Kidney (tissue), 14 donors: Measurements from ENCODE around the gene AMIGO2. TPM values are rescaled to one million over a fixed set of nuclear protein-coding genes. Genes with fewer than 3 reads are reported as not detected.

Experiments
- DNase-seq, 5 donors: peaks; one replicate each; pipeline ENCODE4 v3.0.0-alpha.2; 2013 to 2020
- FAIRE-seq: peaks from 2 replicates; lab custom pipeline; 2012; peaks lifted over from hg19 to GRCh38; lab: Jason Lieb, UNC
- H3K27ac ChIP-seq, 2 donors: one replicate each; pipeline ENCODE4 v1.7.0; 2013; ENCODE audit warnings: low read depth in 2 of 2, low read length in 2 of 2, inconsistent platforms in 1 of 2
- H3K27me3 ChIP-seq: one replicate; pipeline ENCODE4 v1.7.1; 2013; ENCODE audit warnings: low read length, inconsistent platforms; ENCODE audit not compliant: control insufficient read depth, insufficient read depth
- H3K36me3 ChIP-seq, 3 donors: one replicate each; pipeline versions ENCODE4 v1.7.0 to v1.7.1; 2013; ENCODE audit warnings: low read length in 3 of 3, control low read depth in 1 of 3, inconsistent platforms in 1 of 3; ENCODE audit not compliant: insufficient read depth in 3 of 3, control insufficient read depth in 2 of 3
- H3K4me1 ChIP-seq, 3 donors: one replicate each; pipeline versions ENCODE4 v1.7.0 to v1.7.1; 2013; ENCODE audit warnings: low read length in 3 of 3, inconsistent platforms in 1 of 3, low read depth in 1 of 3; ENCODE audit not compliant: control insufficient read depth in 2 of 3, insufficient read depth in 2 of 3
- H3K4me3 ChIP-seq, 3 donors: one replicate each; pipeline versions ENCODE4 v1.7.0 to v1.8.1; 2013; ENCODE audit warnings: low read length in 3 of 3, control low read depth in 1 of 3, inconsistent platforms in 1 of 3
- H3K9ac ChIP-seq, 3 donors: one replicate each; pipeline versions ENCODE4 v1.7.0 to v1.7.1; 2013; ENCODE audit warnings: low read length in 3 of 3, control low read depth in 1 of 3, inconsistent platforms in 1 of 3
- H3K9me3 ChIP-seq, 3 donors: one replicate each; pipeline versions ENCODE4 v1.7.0 to v1.7.1; 2013; ENCODE audit warnings: low read length in 3 of 3, control low read depth in 1 of 3, inconsistent platforms in 1 of 3; ENCODE audit not compliant: control insufficient read depth in 2 of 3, insufficient read depth in 1 of 3
- intact Hi-C: fragments of 100-400 bp; cut with DNase I; formaldehyde crosslinking; loops from one replicate; pipeline ENCODE4 v1.11.1; 2022
- polyA plus RNA-seq: library from polyadenylated mRNA; stranded (reverse); fragments of 350-450 nt; fragmentation: Illumina TruSeq; extraction: RNeasy Lipid Tissue Mini Kit (QIAGEN cat#74804); gene quantifications from one replicate; pipeline ENCODE4 v1.2.3, GENCODE V29; 2014; ENCODE audit warnings: low read depth, low replicate concordance; ENCODE audit not compliant: insufficient read depth
- total RNA-seq: library from RNA; stranded (reverse); fragmentation: NEBNext Ultra II Directional; extraction: Animal tissue kit (Norgen Biotek cat#: 25700); gene quantifications from one replicate; pipeline ENCODE4 v1.2.1, GENCODE V29; 2021
- TF ChIP-seq, protein P1 (sequence below): IDR thresholded peaks from 3 replicates; pipeline ENCODE4 v1.5.1; 2012; ENCODE audit warnings: mild to moderate bottlenecking, moderate library complexity, borderline replicate concordance; ENCODE audit not compliant: insufficient read depth; ENCODE audit errors: extremely low read depth
- donor health status: control.
- donor health status: control.
- donor health status: control.
- donor health status: control.
- donor health status: control.
- donor health status: DM: yes; HTN: yes; CAD: no.
- donor health status: Normal renal cell carcinoma (clear cell type).

The AMIGO2 gene
- total and polyA plus RNA-seq, 2 donors from 2014 or later, result 8.7 to 12.2 TPM

DNA sequence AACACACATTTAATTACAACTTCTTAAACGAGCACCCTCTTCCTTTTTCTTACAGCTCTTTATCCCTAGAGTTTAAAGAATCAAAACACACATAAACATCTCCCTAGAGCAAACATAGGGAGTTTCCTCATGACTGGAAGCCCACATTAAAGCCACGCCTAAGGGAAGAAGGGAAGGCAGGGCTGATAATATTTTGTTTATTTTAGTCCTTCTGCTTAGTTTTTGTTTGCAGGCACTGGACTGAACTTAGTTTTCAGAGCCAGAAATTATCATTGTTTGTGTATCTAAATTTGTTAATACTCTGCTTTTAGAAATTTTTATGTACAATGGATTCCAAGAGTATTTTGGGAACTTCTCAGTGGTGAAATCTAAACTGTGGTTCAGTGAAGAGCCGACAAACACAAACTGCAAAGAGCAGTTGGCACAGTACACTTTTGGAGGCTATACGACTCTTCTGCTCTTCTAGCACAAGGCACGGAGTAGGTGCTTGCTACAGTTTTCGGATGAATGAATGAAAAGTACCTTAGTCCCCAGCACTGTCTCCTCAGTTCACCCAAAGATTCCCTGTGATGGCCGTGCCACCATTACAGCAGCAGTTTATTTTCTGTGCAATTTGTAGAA lies 17.6 kb upstream of the AMIGO2 start:
- no peaks in the 10 kb centered on the region for H3K4me1 ChIP-seq
- TF ChIP-seq, protein P1, sequence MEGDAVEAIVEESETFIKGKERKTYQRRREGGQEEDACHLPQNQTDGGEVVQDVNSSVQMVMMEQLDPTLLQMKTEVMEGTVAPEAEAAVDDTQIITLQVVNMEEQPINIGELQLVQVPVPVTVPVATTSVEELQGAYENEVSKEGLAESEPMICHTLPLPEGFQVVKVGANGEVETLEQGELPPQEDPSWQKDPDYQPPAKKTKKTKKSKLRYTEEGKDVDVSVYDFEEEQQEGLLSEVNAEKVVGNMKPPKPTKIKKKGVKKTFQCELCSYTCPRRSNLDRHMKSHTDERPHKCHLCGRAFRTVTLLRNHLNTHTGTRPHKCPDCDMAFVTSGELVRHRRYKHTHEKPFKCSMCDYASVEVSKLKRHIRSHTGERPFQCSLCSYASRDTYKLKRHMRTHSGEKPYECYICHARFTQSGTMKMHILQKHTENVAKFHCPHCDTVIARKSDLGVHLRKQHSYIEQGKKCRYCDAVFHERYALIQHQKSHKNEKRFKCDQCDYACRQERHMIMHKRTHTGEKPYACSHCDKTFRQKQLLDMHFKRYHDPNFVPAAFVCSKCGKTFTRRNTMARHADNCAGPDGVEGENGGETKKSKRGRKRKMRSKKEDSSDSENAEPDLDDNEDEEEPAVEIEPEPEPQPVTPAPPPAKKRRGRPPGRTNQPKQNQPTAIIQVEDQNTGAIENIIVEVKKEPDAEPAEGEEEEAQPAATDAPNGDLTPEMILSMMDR, result no peak
- intact Hi-C loops, result no loop called here
- peaks cover 0 to 2% (median 0%) of the 10 kb centered on the region in 3 donors for H3K9me3 ChIP-seq
- H3K27me3 ChIP-seq, result no peaks in the 10 kb centered on the region
- DNase-seq (no peak), FAIRE-seq (no peak)
- H3K27ac ChIP-seq, result no peak overlapping the region
- H3K36me3 ChIP-seq, result no peaks in the 10 kb centered on the region
- H3K9ac ChIP-seq, result no peak overlapping the region
- no peak overlapping the region for H3K4me3 ChIP-seq

- H3K27ac ChIP-seq, result no peak overlapping the region
- FAIRE-seq, result no peak
- TF ChIP-seq, protein P1, result no peak
- no peaks in the 10 kb centered on the region for H3K36me3 ChIP-seq
- no peak for DNase-seq
- no peaks in the 10 kb centered on the region for H3K27me3 ChIP-seq
- peaks cover 0 to 2% (median 0%) of the 10 kb centered on the region in 3 donors for H3K9me3 ChIP-seq
- H3K4me1 ChIP-seq, result no peaks in the 10 kb centered on the region
- intact Hi-C loops, result no loop called here
- no peak overlapping the region for H3K9ac ChIP-seq
- H3K4me3 ChIP-seq, result no peak overlapping the region
These were observed 15.9 kb upstream of the AMIGO2 start for GRCh38 chr12:47095446-47096236.

DNA sequence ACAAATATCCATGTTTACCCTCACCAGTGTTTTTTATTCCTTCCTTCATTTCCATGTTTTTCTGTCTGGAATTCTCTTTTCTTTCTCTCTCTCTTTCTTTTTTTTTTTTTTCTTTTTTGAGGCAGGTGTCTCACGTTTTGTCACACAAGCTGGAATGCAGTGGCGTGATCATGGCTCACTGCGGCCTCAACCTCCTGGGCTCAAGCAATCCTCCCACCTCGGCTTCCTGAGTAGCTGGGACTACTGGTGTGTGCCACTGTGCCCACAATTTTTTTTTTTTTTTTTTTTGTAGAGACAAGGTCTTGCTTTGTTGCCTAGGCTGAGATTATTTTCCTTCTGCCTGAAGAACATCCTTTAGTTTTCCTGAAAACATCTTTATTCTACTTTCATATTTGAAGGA lies 15.0 kb upstream of the AMIGO2 start:
- Histone ChIP-seq H3K27ac (no peak overlapping the region), H3K36me3 (no peaks in the 10 kb centered on the region), H3K4me3 (no peak overlapping the region), H3K9me3 (peaks cover 0 to 2% (median 0%) of the 10 kb centered on the region in 3 donors), H3K4me1 (no peaks in the 10 kb centered on the region), H3K9ac (no peak overlapping the region), H3K27me3 (no peaks in the 10 kb centered on the region)
- FAIRE-seq (no peak), DNase-seq (peak in 2 of 5 donors; percentile 32 to 33)
- intact Hi-C loops, result no loop called here
- TF ChIP-seq, protein P1, result no peak
